Stimulated activated CD4-positive, alpha-beta T cell treated with anti-CD3 and anti-CD28 coated beads, Interleukin-4, amount 100 ng/mL, for 48 hours (primary cell): Measurements from ENCODE around the gene CFAP57.

ENCODE experiments used
- DNase-seq, 2 donors: peaks; one replicate each; pipeline ENCODE4 v3.0.0-alpha.2; 2020; ENCODE audit warnings: low read depth in 2 of 2

CFAP57 gene

DNA sequence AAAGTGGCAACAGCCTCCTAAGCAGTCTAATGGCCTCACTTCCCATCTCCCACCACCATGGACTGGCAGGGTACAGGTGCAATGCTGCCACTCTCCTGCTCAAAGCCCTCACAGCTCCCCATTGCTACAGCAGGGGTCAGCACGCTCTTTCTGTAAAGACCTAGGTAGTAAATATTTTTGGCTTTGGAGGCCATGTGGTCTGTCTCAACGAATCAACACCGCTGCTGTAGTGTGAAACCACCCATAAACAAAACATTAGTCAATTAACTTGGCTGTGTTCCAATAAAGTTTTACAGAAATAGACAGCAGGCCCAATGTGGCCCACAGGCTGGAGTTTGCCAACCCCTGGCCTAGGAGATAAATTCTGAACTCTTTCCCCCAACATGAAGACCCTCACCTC is 53.0 kb downstream of the CFAP57 start:
- DNase-seq = no peak

GRCh38 chr1:43227143-43227764 is 55.1 kb downstream of the CFAP57 start:
- peak; percentile 78 to 90 for DNase-seq

- no peak for DNase-seq
These were observed 58.0 kb downstream of the CFAP57 start for GRCh38 chr1:43229826-43230780.

DNA sequence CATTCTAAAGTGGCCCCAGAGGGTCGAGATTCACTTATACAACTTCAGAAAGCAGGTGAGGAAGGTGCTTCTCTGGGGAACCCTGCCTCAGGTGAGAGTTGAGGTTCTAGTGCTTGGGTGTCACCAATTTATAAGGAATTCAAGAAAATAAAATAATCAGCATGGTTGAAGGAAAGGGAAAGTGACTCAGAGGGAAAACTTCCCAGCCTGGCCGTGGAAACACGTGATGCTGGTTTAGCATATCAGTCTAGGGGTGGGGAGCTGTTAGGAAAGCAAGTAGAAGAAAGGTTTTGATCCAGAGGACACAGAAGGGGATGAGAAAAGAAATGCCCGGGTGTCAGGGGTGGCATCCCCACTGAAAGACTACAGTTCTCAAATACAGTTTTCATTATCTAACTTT is 59.9 kb downstream of the CFAP57 start:
- DNase-seq = no peak

- DNase-seq = no peak
These were observed 60.4 kb downstream of the CFAP57 start for GRCh38 chr1:43232482-43232881.

DNA sequence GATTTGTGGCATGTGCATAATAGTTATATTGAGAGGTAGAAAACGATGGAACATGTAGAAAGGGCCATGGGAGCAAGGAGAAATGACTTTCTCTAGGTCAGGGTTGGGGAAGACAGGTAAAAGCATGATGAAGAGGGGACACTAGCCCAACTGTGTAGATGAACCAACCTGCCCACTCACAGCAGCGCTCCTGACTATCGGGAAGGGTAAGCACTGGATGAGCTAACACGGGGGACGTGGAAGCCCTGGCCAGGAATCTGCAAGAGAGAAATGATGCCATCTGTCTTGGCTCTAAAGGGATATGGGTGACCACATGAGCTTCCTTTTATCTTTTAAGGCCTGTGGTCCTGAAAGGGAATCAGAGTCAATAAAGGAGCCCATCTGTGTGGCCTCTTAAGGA is 61.5 kb downstream of the CFAP57 start:
- DNase-seq = no peak

DNA sequence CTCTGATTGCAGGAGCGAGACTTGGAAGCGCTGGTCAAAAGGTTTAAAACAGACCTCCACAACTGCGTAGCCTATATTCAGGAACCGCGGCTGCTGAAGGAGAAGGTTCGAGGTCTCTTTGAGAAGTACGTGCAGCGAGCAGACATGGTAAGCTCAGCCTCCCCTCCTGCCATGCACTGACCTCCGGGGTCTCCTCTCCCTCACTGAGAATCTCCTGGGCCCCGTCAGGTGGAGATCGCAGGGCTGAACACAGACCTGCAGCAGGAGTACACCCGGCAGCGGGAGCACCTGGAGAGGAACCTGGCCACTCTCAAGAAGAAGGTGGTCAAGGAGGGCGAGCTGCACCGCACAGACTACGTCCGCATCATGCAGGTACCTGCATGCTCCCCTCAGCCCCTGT is 62.1 kb downstream of the CFAP57 start:
- no peak for DNase-seq

DNA sequence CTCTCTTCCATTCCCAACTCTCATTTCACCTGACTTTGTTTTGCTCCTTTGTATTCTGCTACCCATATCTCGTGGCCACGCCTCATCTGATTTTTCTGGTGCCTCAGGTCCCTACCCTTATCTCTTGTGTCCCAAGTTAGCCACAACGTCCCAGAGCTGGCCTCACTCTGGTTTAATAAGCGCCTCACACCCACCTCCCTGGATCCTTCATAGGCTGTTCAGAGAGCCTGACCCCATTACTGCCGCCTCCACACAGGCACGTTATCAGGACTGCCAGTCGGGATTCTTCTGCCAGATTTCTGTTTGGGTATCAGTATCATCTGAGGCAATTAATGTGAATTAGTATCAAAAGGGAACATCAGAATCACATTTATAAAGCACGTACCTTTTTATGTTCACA is 62.9 kb downstream of the CFAP57 start:
- no peak for DNase-seq

DNA sequence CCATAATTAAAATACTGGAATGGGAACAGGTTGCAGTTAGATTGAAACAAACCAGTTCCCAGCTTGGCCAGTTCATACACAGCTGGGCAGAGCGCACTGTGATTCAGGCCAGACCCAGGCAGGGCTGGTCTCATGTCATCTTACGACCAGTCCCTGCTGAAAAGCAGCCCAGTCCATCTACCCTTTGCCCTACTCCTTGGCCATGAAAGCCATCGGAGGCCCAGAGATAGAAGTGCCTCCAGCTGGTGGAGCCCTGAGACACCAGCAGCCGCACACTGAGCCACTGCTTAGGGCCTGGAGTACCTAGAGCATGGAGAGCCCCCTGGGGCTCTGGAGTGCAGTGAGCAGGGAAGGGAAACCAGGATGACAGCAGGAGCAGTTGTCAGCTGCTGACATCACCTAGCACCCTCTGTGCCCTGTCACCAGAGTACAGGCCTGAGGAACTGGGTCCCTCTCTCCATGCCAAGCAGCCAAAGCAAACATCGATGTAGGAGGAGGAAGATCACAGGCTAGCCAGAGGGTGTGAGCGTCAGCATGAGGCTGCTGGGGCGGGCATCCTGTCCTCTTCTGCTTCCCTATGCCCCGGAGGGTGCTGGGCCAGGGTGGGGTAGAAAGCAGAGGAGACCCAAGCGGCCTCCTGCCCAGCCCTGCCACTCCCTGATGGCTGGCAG is 63.5 kb downstream of the CFAP57 start:
- DNase-seq = no peak

- DNase-seq = no peak
These were observed 65.0 kb downstream of the CFAP57 start for GRCh38 chr1:43237121-43237520.

DNA sequence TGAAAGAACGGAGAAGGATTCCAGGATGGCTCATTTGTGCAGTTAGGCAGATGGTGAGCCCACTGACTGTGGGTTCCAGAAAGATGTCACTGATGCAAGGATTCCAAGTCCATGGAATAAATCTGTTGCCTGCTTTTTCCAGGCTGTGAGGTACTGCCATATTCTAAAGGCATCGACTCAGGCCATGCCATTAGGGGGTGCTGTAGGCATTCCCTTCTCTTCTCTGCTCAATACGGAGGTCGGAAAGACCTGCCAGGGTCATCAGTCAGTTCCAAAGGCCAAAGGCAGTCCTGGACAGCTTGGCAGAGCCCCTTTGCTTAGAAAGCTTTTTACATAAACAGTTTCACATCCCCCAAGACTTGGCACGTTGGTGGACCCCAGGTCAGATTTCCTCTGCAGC is 66.0 kb downstream of the CFAP57 start:
- peak; percentile 7 for DNase-seq

GRCh38 chr1:43238991-43239469 is 66.9 kb downstream of the CFAP57 start:
- no peak for DNase-seq

- DNase-seq = no peak
These were observed 67.4 kb downstream of the CFAP57 start for GRCh38 chr1:43239484-43239883.

DNA sequence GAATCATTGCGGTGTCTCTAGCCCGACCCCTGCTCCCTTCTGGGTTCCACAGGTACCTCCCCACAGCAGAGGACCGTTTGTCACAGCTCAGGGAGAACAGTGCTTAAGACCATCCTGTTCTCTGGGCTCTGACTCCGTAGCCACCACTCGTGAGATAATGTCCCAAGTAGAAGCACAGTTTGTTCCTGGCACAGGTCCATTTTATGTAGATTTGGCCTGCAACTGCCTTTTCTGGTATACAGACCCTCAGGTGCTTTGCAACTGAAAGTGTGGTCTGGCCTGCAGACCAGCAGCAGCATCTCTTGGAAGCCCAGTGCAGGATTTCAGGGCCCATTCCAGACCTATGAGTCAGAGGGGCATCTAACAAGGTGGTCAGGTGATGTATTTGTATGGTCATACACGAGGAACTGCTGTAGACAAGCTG is 69.3 kb downstream of the CFAP57 start:
- no peak for DNase-seq

DNA sequence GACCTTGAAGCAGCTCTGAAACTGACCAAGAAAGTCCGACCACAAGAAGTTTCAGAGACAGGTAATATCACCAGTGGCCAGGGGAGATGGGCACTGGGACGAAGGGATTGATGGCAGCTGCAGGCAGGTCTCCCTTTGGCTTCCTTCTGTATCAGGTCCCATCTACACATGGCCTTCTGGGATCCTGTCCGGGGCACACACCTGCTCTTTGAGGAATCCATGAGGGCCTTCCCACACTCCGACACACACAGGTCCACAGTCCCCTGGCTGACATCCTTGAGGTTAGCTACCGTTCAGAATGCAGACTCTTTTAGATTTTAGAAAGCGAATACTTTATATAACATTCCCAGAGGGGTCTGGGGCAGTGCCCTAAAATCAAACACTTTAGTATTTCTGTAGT is 71.2 kb downstream of the CFAP57 start:
- no peak for DNase-seq

DNA sequence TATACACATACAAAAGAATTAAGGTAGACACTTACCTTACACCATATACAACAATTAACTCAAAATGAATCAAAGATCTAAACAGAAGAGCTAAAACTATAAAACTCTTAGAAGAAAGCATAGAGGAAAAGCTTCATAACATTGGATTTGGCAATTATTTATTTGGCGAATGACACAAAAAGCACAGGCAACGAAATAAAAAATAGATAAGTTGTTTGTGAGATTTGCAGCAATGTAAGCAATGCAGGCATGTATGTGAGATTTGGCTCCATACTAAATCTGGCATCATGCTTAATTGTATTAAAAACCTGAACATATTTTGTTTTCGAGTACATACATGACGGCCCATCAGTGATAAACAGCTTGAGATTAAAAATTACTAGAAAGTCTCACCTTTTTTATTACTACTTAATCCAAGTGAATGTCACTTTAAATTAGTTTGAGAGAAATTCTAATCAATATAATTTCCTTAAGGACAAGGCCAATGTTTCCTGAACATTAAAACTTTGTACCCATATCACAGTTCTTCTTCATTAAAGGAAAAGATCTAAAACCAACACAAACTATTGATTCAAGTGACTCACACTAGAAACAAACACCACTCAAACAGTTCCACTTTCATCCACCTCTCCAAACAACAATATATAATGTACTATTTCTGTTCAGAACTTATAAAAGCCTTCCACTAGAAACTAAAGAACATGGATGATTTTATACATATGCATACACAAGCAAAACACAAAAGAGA is 74.5 kb downstream of the CFAP57 start:
- DNase-seq = no peak

DNA sequence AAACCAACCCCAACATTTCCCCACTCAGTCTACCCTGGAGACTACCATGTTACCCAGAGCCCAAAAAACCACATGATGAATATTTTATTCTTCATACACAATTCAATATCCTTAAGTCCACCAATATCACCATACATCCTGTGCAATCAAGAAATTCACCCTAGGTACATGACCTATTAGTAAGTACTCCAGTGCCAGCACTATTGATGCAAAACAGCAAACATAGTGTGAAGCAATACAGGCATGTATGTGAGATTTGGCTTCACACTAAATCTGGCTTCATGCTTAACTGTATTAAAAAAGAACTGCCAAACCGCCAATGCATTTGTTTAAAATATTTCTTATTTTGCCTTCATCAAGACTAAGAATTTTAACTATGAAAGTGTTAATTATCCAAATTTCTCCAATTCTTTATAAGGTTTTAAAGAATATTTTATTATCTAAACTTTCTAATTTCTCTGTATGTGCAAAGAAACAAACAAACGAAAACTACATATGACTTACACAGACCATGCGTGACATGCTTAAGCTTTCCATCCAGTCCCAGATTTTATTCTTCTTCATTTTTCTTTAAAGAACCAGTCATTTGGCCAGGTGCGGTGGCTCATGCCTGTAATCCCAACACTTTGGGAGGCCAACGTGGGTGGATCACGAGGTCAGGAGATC is 75.3 kb downstream of the CFAP57 start:
- no peak for DNase-seq

DNA sequence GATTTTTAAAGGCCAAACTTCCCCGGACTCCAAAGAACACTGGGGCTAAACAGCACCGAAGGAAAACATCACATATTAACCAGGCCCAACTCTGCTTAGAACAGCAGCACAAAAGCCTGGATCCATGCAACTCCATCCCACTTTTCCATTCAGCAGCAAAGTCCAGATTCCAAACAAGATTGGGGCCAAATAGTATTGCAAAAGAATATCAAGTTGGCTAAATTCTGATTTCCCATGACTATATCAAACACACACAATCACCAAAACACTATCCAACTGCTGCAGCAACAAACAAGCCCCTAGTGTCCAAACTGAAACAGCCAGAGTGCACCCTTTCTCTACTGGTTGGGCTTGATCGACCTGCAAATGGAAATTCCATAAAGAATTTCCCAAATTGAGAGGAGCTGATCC is 78.2 kb downstream of the CFAP57 start:
- DNase-seq = no peak

- DNase-seq = no peak
These were observed 78.9 kb downstream of the CFAP57 start for GRCh38 chr1:43251024-43251423.

DNA sequence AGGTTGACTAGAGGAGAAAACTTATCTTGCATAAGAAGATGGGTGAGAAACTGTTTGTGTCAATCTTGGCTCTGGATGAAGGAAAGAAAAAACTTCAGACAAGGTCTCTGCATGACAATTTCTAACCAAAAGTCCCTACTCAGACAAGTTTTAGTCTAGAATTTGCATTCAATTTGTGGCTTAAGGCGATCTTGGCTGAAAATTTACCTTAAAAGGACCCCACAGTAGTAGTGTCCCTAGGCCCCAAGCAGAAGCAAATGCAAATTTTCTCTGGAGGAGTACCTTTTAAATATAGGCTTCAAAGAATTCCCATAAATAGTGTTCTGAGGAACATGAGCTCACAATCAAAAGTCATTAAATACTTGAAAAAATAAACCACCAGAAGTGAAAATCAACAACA is 80.1 kb downstream of the CFAP57 start:
- DNase-seq = no peak

DNA sequence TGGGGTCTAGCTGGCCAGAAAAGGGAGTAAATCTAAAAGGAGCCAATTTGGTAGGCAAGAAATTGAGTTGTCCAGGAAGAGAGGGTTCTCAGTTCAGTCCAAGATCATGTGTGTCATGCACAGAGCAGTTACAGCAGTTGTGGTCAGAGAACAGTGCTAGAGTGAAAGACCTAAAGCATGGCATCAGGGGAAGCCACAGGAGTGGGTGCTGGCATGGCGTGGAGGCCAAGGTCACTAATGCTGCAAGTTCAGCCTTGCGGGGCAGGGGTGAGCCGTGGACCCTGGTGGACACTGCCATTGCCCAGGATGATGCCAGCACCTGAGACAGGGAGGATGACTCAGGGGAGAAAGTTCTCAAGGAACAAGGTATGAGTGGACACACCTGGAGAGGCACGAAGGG is 81.0 kb downstream of the CFAP57 start:
- no peak for DNase-seq
